ENCODE data around the gene ODAD4.

GRCh38 chr17:41974658-41975057, 44.2 kb downstream of the ODAD4 start:
- TF ChIP-seq CTCF (IDR thresholded peaks at IDR 0.05; ENCODE audit: low read depth, low read length) (no peak), POLR2A (IDR thresholded peaks at IDR 0.05; ENCODE audit: extremely low read depth, insufficient read length) (no peak)

Measured in NB4 (cell line).